H1 (cell line): ENCODE data around the gene SMTNL1.

Source experiments
- CBX8 ChIP-seq: fragments of 300-800, 300-1000 bp; sonication (generic); IDR thresholded peaks from 2 replicates; pipeline ENCODE4 v1.7.1; 2016; ENCODE audit warnings: low read depth, low read length, borderline replicate concordance
- EP300 ChIP-seq, 2 experiments: IDR thresholded peaks; 1 replicate in 1 of 2; 2 replicates in 1 of 2; pipeline ENCODE4 v1.6.1; 2011 to 2012; ENCODE audit warnings: low read depth in 2 of 2, low read length in 2 of 2, mild to moderate bottlenecking in 2 of 2, borderline replicate concordance in 1 of 2, inconsistent platforms in 1 of 2, moderate library complexity in 1 of 2
- EZH2 ChIP-seq: fragments of 200-600 bp; sonication (generic); IDR thresholded peaks from 2 replicates; pipeline ENCODE4 v1.7.1; 2012; ENCODE audit warnings: low read depth, mild to moderate bottlenecking, moderate library complexity, low read length, inconsistent platforms; ENCODE audit not compliant: severe bottlenecking
- GTF2F1 ChIP-seq: IDR thresholded peaks from 2 replicates; pipeline ENCODE4 v1.6.1; 2012; ENCODE audit warnings: low read depth, low read length, improper control_type of control experiment, borderline replicate concordance
- HDAC6 ChIP-seq: IDR thresholded peaks from one replicate; pipeline ENCODE4 v1.7.1; 2012; ENCODE audit warnings: low read depth, mild to moderate bottlenecking, inconsistent platforms, low read length, moderate library complexity
- NRF1 ChIP-seq: IDR thresholded peaks from 2 replicates; pipeline ENCODE4 v1.6.1; 2011; ENCODE audit warnings: mild to moderate bottlenecking, low read depth, low read length, improper control_type of control experiment
- POLR2A ChIP-seq, 2 experiments: IDR thresholded peaks; 1 replicate in 1 of 2; 2 replicates in 1 of 2; pipeline ENCODE4 v1.6.1; 2011; ENCODE audit warnings: low read depth in 2 of 2, low read length in 2 of 2, mild to moderate bottlenecking in 2 of 2; ENCODE audit errors: control extremely low read depth in 1 of 2
- POLR2AphosphoS5 ChIP-seq: IDR thresholded peaks from 2 replicates; pipeline ENCODE4 v1.6.1; 2011; ENCODE audit warnings: low read depth, low read length
- RAD21 ChIP-seq, 2 experiments: IDR thresholded peaks in 1 of 2; conservative IDR thresholded peaks in 1 of 2; 2 replicates each; pipeline ENCODE4 v1.6.1; 2011; ENCODE audit warnings: low read depth in 2 of 2, low read length in 2 of 2, improper control_type of control experiment in 1 of 2, inconsistent platforms in 1 of 2, mild to moderate bottlenecking in 1 of 2, moderate library complexity in 1 of 2
- SP1 ChIP-seq: IDR thresholded peaks from 2 replicates; pipeline ENCODE4 v1.6.1; 2011; ENCODE audit warnings: low read depth, low read length
- SRF ChIP-seq: IDR thresholded peaks from 2 replicates; pipeline ENCODE4 v1.6.1; 2011; ENCODE audit warnings: mild to moderate bottlenecking, low read depth, low read length, moderate library complexity
- TAF1 ChIP-seq: IDR thresholded peaks from 2 replicates; pipeline ENCODE4 v1.6.1; 2011; ENCODE audit warnings: mild to moderate bottlenecking, low read depth, low read length
- TF ChIP-seq, protein P1 (sequence below), 3 experiments: IDR thresholded peaks; 1 replicate in 2 of 3; 2 replicates in 1 of 3; pipeline versions ENCODE4 v1.5.1 to v1.6.1; 2011; ENCODE audit warnings: low read length in 3 of 3, mild to moderate bottlenecking in 3 of 3, inconsistent platforms in 2 of 3, low read depth in 1 of 3, moderate library complexity in 1 of 3; ENCODE audit not compliant: insufficient read depth in 1 of 3; ENCODE audit errors: control extremely low read depth in 1 of 3
- TF ChIP-seq, protein P2 (sequence below): IDR thresholded peaks from 2 replicates; pipeline ENCODE4 v1.6.1; 2012; ENCODE audit warnings: inconsistent platforms

DNA sequence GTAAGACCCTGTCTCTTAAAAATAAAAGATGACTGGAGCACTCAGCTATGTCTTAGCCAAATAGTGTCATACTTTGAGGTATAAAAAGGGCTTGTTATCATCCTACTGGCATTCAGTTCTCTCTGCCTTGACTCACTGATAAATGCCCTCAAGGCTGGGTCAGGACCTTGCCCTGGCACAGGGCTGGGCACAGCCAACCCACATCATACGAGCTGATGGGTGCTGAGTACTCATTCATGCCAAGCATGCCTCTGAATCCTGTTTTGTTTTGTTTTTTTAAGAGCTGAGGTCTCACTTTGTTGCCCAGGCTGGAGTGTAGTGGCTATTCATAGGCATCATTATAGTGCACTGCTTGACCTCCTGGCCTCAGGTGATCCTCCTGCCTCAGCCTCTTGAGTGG, 1.9 kb downstream of the SMTNL1 start:
- TF ChIP-seq RAD21 (IDR thresholded peaks at IDR 0.05 in 1 of 2, conservative IDR thresholded peaks at IDR 0.05 in 1 of 2; ENCODE audit: low read depth in 2 of 2, low read length in 2 of 2) = no peak
- TF ChIP-seq GTF2F1 = no peak
- TF ChIP-seq TAF1 = no peak
- no peak for TF ChIP-seq CBX8
- TF ChIP-seq, protein P1, sequence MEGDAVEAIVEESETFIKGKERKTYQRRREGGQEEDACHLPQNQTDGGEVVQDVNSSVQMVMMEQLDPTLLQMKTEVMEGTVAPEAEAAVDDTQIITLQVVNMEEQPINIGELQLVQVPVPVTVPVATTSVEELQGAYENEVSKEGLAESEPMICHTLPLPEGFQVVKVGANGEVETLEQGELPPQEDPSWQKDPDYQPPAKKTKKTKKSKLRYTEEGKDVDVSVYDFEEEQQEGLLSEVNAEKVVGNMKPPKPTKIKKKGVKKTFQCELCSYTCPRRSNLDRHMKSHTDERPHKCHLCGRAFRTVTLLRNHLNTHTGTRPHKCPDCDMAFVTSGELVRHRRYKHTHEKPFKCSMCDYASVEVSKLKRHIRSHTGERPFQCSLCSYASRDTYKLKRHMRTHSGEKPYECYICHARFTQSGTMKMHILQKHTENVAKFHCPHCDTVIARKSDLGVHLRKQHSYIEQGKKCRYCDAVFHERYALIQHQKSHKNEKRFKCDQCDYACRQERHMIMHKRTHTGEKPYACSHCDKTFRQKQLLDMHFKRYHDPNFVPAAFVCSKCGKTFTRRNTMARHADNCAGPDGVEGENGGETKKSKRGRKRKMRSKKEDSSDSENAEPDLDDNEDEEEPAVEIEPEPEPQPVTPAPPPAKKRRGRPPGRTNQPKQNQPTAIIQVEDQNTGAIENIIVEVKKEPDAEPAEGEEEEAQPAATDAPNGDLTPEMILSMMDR (IDR thresholded peaks at IDR 0.05; ENCODE audit: control extremely low read depth in 1 of 3, insufficient read depth in 1 of 3, low read depth in 1 of 3, low read length in 3 of 3) = no peak
- no peak for TF ChIP-seq SRF
- TF ChIP-seq POLR2AphosphoS5 = no peak
- no peak for TF ChIP-seq EZH2
- TF ChIP-seq POLR2A (IDR thresholded peaks at IDR 0.05; ENCODE audit: control extremely low read depth in 1 of 2, low read depth in 2 of 2, low read length in 2 of 2) = no peak
- no peak for TF ChIP-seq NRF1
- TF ChIP-seq, protein P2, sequence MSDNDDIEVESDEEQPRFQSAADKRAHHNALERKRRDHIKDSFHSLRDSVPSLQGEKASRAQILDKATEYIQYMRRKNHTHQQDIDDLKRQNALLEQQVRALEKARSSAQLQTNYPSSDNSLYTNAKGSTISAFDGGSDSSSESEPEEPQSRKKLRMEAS = no peak
- no peak for TF ChIP-seq HDAC6
- TF ChIP-seq SP1 = no peak
- TF ChIP-seq EP300 (IDR thresholded peaks at IDR 0.05; ENCODE audit: borderline replicate concordance in 1 of 2, low read depth in 2 of 2, low read length in 2 of 2) = no peak
